Suprapubic skin (tissue), 4 donors: Measurements from ENCODE around the gene SEMA3C. TPM values are rescaled to one million over a fixed set of nuclear protein-coding genes. Genes with fewer than 3 reads are reported as not detected.

ENCODE experiments used
- DNase-seq, 2 donors: peaks; one replicate each; pipeline ENCODE4 v3.0.0-alpha.2; 2019; ENCODE audit warnings: low spot score in 2 of 2
- H3K27ac ChIP-seq: fragments of 200-600 bp; sonication (generic); one replicate; pipeline ENCODE4 v1.5.1; 2019
- H3K27me3 ChIP-seq: fragments of 200-600 bp; sonication (generic); one replicate; pipeline ENCODE4 v1.5.1; 2019
- H3K36me3 ChIP-seq: fragments of 200-600 bp; sonication (generic); one replicate; pipeline ENCODE4 v1.5.1; 2019
- H3K4me1 ChIP-seq: fragments of 200-600 bp; sonication (generic); one replicate; pipeline ENCODE4 v1.5.1; 2019
- H3K4me3 ChIP-seq: fragments of 200-600 bp; sonication (generic); one replicate; pipeline ENCODE4 v1.5.1; 2019; ENCODE audit warnings: mild to moderate bottlenecking
- H3K9me3 ChIP-seq: fragments of 200-600 bp; sonication (generic); one replicate; pipeline ENCODE4 v1.5.1; 2019
- CTCF ChIP-seq, 2 donors: fragments of 200-600 bp in 1 of 2; fragments of 450-650 bp in 1 of 2; sonication (generic) in 1 of 2; IDR thresholded peaks; one replicate each; pipeline ENCODE4 v1.5.1; 2016 to 2019; ENCODE audit warnings: antibody characterized with exemption in 2 of 2, mild to moderate bottlenecking in 1 of 2, moderate library complexity in 1 of 2
- EP300 ChIP-seq: sonication (generic); formaldehyde crosslinking; IDR thresholded peaks from one replicate; pipeline ENCODE4 v1.6.1; 2017; ENCODE audit warnings: antibody characterized with exemption
- POLR2A ChIP-seq, 2 donors: fragments of 450-650 bp; IDR thresholded peaks; one replicate each; pipeline ENCODE4 v1.6.1; 2017; ENCODE audit warnings: antibody characterized with exemption in 2 of 2, mild to moderate bottlenecking in 2 of 2, moderate library complexity in 2 of 2
- POLR2AphosphoS5 ChIP-seq, 3 donors: sonication (generic); formaldehyde crosslinking; IDR thresholded peaks; one replicate each; pipeline ENCODE4 v1.6.1; 2017; ENCODE audit warnings: antibody characterized with exemption in 3 of 3
- WGBS: methylation state at CpG from one replicate; pipeline ENCODE4 v1.1.5; 2018; 5-methylcytosine and 5-hydroxymethylcytosine counted together
- total RNA-seq, 4 donors: library from RNA; depleted of rRNA; stranded (reverse); fragments of >200 nt; gene quantifications; one replicate each; pipeline ENCODE4 v1.1.0, GENCODE V29; 2016

The SEMA3C gene
- total RNA-seq, 4 donors from 2014 or later: 46.0 to 105 (median 76.0) TPM

GRCh38 chr7:80824253-80824652 is 94.6 kb downstream of the SEMA3C start:
- no peaks in the 10 kb centered on the region for H3K9me3 ChIP-seq
- no peaks in the 10 kb centered on the region for H3K36me3 ChIP-seq
- no peak overlapping the region for H3K27ac ChIP-seq
- WGBS: 79% methylated on average over 5 of the region's 5 CpGs
- peaks cover 13% of the 10 kb centered on the region for H3K4me1 ChIP-seq
- H3K27me3 ChIP-seq: no peaks in the 10 kb centered on the region
- TF ChIP-seq POLR2AphosphoS5 (IDR thresholded peaks at IDR 0.05): no peak
- no peak for TF ChIP-seq CTCF (IDR thresholded peaks at IDR 0.05)
- no peak for TF ChIP-seq POLR2A (IDR thresholded peaks at IDR 0.05)
- TF ChIP-seq EP300: no peak
- no peak for DNase-seq
- no peak overlapping the region for H3K4me3 ChIP-seq

GRCh38 chr7:80823057-80823456 is 95.8 kb downstream of the SEMA3C start:
- no peaks in the 10 kb centered on the region for H3K27me3 ChIP-seq
- TF ChIP-seq POLR2A (IDR thresholded peaks at IDR 0.05): no peak
- TF ChIP-seq CTCF (IDR thresholded peaks at IDR 0.05): no peak
- TF ChIP-seq POLR2AphosphoS5 (IDR thresholded peaks at IDR 0.05): no peak
- TF ChIP-seq EP300: no peak
- WGBS: 86% methylated on average over 3 of the region's 3 CpGs
- H3K9me3 ChIP-seq: no peaks in the 10 kb centered on the region
- no peak overlapping the region for H3K27ac ChIP-seq
- no peak for DNase-seq
- H3K36me3 ChIP-seq: no peaks in the 10 kb centered on the region
- no peak overlapping the region for H3K4me3 ChIP-seq
- peaks cover 12% of the 10 kb centered on the region for H3K4me1 ChIP-seq

GRCh38 chr7:80821771-80822319 is 97.0 kb downstream of the SEMA3C start:
- TF ChIP-seq POLR2AphosphoS5 (IDR thresholded peaks at IDR 0.05): no peak
- no peak for TF ChIP-seq EP300
- no peak for TF ChIP-seq POLR2A (IDR thresholded peaks at IDR 0.05)
- no peak for TF ChIP-seq CTCF (IDR thresholded peaks at IDR 0.05)
- no peak overlapping the region for H3K4me3 ChIP-seq
- H3K27ac ChIP-seq: no peak overlapping the region
- 86% methylated on average over 3 of the region's 3 CpGs for WGBS
- H3K36me3 ChIP-seq: no peaks in the 10 kb centered on the region
- DNase-seq: no peak
- peaks cover 1% of the 10 kb centered on the region for H3K4me1 ChIP-seq
- no peaks in the 10 kb centered on the region for H3K9me3 ChIP-seq
- H3K27me3 ChIP-seq: no peaks in the 10 kb centered on the region

GRCh38 chr7:80819503-80819902 is 99.3 kb downstream of the SEMA3C start:
- Histone ChIP-seq H3K27ac (no peak overlapping the region), H3K27me3 (no peaks in the 10 kb centered on the region), H3K4me1 (no peaks in the 10 kb centered on the region), H3K9me3 (no peaks in the 10 kb centered on the region), H3K4me3 (no peak overlapping the region), H3K36me3 (no peaks in the 10 kb centered on the region)
- TF ChIP-seq EP300: no peak
- no peak for TF ChIP-seq CTCF (IDR thresholded peaks at IDR 0.05)
- TF ChIP-seq POLR2AphosphoS5 (IDR thresholded peaks at IDR 0.05): no peak
- TF ChIP-seq POLR2A (IDR thresholded peaks at IDR 0.05): no peak
- no peak for DNase-seq

- Histone ChIP-seq H3K9me3 (no peaks in the 10 kb centered on the region), H3K4me3 (no peak overlapping the region)
- WGBS: 93% methylated on average over 5 of the region's 5 CpGs
Measured at GRCh38 chr7:80818181-80818580, 100.7 kb downstream of the SEMA3C start.

More at GRCh38 chr7:80818181-80818580, 100.7 kb downstream of the SEMA3C start:
- no peak for TF ChIP-seq EP300
- no peak for TF ChIP-seq CTCF (IDR thresholded peaks at IDR 0.05)
- TF ChIP-seq POLR2AphosphoS5 (IDR thresholded peaks at IDR 0.05): no peak
- TF ChIP-seq POLR2A (IDR thresholded peaks at IDR 0.05): no peak
- no peaks in the 10 kb centered on the region for H3K36me3 ChIP-seq
- H3K4me1 ChIP-seq: no peaks in the 10 kb centered on the region
- no peak for DNase-seq
- no peaks in the 10 kb centered on the region for H3K27me3 ChIP-seq
- H3K27ac ChIP-seq: no peak overlapping the region
